Hepatocyte (in vitro differentiated cells): ENCODE results near the gene MYO3A.

ENCODE experiments used
- EZH2phosphoT487 ChIP-seq: fragments of 200-600 bp; sonication (generic); IDR thresholded peaks from one replicate; pipeline ENCODE4 v1.6.1; 2018; ENCODE audit warnings: antibody characterized with exemption, mild to moderate bottlenecking, low read depth, moderate library complexity; ENCODE audit not compliant: unreplicated experiment, severe bottlenecking
- TF ChIP-seq, protein P1 (sequence below): fragments of 200-600 bp; sonication (generic); IDR thresholded peaks from 2 replicates; pipeline ENCODE4 v1.5.1; 2016; ENCODE audit warnings: antibody characterized with exemption, mild to moderate bottlenecking; ENCODE audit not compliant: poor library complexity

DNA sequence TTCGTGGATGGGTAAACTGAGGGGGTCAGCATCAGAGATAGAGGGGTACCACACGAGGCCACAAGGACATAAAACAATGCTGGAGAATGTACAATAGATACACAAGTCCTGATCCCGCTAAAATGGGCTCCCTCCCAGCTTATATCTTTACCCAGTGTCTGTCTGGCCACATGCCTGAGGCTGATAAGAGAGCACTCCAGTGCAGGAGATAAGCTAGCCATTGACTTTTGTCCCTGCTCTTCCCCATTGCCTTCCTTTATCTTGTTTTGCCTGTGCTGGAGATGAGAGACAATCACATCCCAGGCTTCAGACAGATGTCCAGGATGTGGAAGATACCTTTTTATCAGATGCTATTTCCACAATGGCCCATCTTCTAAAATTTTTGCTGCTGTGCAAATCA, 288.5 kb downstream of the MYO3A start:
- no peak for TF ChIP-seq EZH2phosphoT487
- TF ChIP-seq, protein P1, sequence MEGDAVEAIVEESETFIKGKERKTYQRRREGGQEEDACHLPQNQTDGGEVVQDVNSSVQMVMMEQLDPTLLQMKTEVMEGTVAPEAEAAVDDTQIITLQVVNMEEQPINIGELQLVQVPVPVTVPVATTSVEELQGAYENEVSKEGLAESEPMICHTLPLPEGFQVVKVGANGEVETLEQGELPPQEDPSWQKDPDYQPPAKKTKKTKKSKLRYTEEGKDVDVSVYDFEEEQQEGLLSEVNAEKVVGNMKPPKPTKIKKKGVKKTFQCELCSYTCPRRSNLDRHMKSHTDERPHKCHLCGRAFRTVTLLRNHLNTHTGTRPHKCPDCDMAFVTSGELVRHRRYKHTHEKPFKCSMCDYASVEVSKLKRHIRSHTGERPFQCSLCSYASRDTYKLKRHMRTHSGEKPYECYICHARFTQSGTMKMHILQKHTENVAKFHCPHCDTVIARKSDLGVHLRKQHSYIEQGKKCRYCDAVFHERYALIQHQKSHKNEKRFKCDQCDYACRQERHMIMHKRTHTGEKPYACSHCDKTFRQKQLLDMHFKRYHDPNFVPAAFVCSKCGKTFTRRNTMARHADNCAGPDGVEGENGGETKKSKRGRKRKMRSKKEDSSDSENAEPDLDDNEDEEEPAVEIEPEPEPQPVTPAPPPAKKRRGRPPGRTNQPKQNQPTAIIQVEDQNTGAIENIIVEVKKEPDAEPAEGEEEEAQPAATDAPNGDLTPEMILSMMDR = no peak
